HepG2 (cell line): Measurements from ENCODE around the gene NUP35. TPM values are rescaled to one million over a fixed set of nuclear protein-coding genes. Genes with fewer than 3 reads are reported as not detected.

Source experiments
- AGO2 ChIP-seq: fragments of 200-400 bp; formaldehyde crosslinking; optimal IDR thresholded peaks from 2 replicates; pipeline ENCODE3; 2017; ENCODE audit warnings: mild to moderate bottlenecking, low read depth, low read length, moderate library complexity
- GZF1 ChIP-seq: sonication (generic); formaldehyde crosslinking; IDR thresholded peaks from 2 replicates; pipeline ENCODE4 v1.5.1; 2020; ENCODE audit warnings: mild to moderate bottlenecking, missing genetic modification reagents
- HNF4G ChIP-seq, 2 experiments: sonication (generic) in 1 of 2; formaldehyde crosslinking in 1 of 2; IDR thresholded peaks; 2 replicates each; pipeline versions ENCODE4 v1.4.0 to v1.6.1; 2011 to 2020; ENCODE audit warnings: borderline replicate concordance in 2 of 2, low read depth in 2 of 2, mild to moderate bottlenecking in 2 of 2, low read length in 1 of 2, missing genetic modification reagents in 1 of 2, moderate library complexity in 1 of 2
- NPAS2 ChIP-seq: sonication (generic); formaldehyde crosslinking; IDR thresholded peaks from 2 replicates; pipeline ENCODE4 v1.8.0; 2022; ENCODE audit warnings: mild to moderate bottlenecking, missing genetic modification reagents, borderline replicate concordance
- POLR2A ChIP-seq, 2 experiments: IDR thresholded peaks; 2 replicates each; pipeline ENCODE4 v1.6.1; 2011; ENCODE audit warnings: low read depth in 2 of 2, low read length in 2 of 2, mild to moderate bottlenecking in 1 of 2, moderate library complexity in 1 of 2; ENCODE audit not compliant: insufficient read depth in 1 of 2
- SETDB1 ChIP-seq: sonication (generic); formaldehyde crosslinking; IDR thresholded peaks from 2 replicates; pipeline ENCODE4 v1.5.1; 2020; ENCODE audit warnings: missing genetic modification reagents, mild to moderate bottlenecking, borderline replicate concordance
- SNAI1 ChIP-seq: sonication (generic); formaldehyde crosslinking; IDR thresholded peaks from 2 replicates; pipeline ENCODE4 v1.5.0; 2020; ENCODE audit warnings: mild to moderate bottlenecking, missing genetic modification reagents, borderline replicate concordance
- ZFP36L1 ChIP-seq: sonication (generic); formaldehyde crosslinking; IDR thresholded peaks from 2 replicates; pipeline ENCODE4 v1.8.0; 2022; ENCODE audit warnings: mild to moderate bottlenecking, missing genetic modification reagents, moderate library complexity
- ZNF136 ChIP-seq: sonication (generic); formaldehyde crosslinking; IDR thresholded peaks from 2 replicates; pipeline ENCODE4 v1.8.1; 2022; ENCODE audit warnings: low read depth, mild to moderate bottlenecking, moderate library complexity, missing genetic modification reagents
- ZNF264 ChIP-seq: sonication (generic); formaldehyde crosslinking; IDR thresholded peaks from 2 replicates; pipeline ENCODE4 v1.4.0; 2020; ENCODE audit warnings: missing genetic modification reagents
- ZNF44 ChIP-seq: sonication (generic); formaldehyde crosslinking; IDR thresholded peaks from 2 replicates; pipeline ENCODE4 v1.5.1; 2020; ENCODE audit warnings: mild to moderate bottlenecking, missing genetic modification reagents
- ZNF468 ChIP-seq: sonication (generic); formaldehyde crosslinking; IDR thresholded peaks from 2 replicates; pipeline ENCODE4 v1.8.0; 2022; ENCODE audit warnings: mild to moderate bottlenecking, moderate library complexity, missing genetic modification reagents
- polyA plus RNA-seq, 8 experiments: library from polyadenylated mRNA; depleted of rRNA in 3 of 8; stranded (reverse) in 7 of 8; unstranded in 1 of 8; fragments of >200 nt; fragmentation: Illumina TruSeq in 4 of 8; extraction: Trizol in 4 of 8; gene quantifications; 2 replicates each; pipeline versions ENCODE4 v1.2.1 to v1.2.3, GENCODE V29; 2011 to 2016; ENCODE audit warnings: low read depth in 4 of 8, missing spikeins in 1 of 8, mixed read lengths in 1 of 8; ENCODE audit not compliant: insufficient read depth in 1 of 8
- total RNA-seq, 5 experiments: library from RNA; depleted of rRNA; stranded (reverse); fragments of >200 nt; fragmentation: Illumina TruSeq; extraction: Trizol; gene quantifications; 2 replicates each; pipeline ENCODE4 v1.2.3, GENCODE V29; 2016; ENCODE audit warnings: low read depth in 1 of 5
- TF ChIP-seq, protein P1 (sequence below): sonication (generic); formaldehyde crosslinking; IDR thresholded peaks from 2 replicates; pipeline ENCODE4 v1.8.0; 2022; ENCODE audit warnings: mild to moderate bottlenecking, missing genetic modification reagents
- TF ChIP-seq, protein P2 (sequence below): sonication (generic); formaldehyde crosslinking; IDR thresholded peaks from 2 replicates; pipeline ENCODE4 v1.8.0; 2022; ENCODE audit warnings: mild to moderate bottlenecking, missing genetic modification reagents; ENCODE audit not compliant: insufficient replicate concordance
- TF ChIP-seq, protein P3 (sequence below), 2 experiments: sonication (generic) in 1 of 2; formaldehyde crosslinking in 1 of 2; IDR thresholded peaks; 2 replicates each; pipeline versions ENCODE4 v1.5.1 to v1.6.1; 2011 to 2020; ENCODE audit warnings: borderline replicate concordance in 1 of 2, low read depth in 1 of 2, low read length in 1 of 2, mild to moderate bottlenecking in 1 of 2, missing genetic modification reagents in 1 of 2, moderate library complexity in 1 of 2
- TF ChIP-seq, protein P4 (sequence below): sonication (generic); formaldehyde crosslinking; IDR thresholded peaks from 2 replicates; pipeline ENCODE4 v1.4.0; 2020; ENCODE audit warnings: low read depth, missing genetic modification reagents
- TF ChIP-seq, protein P5 (sequence below): sonication (generic); formaldehyde crosslinking; conservative IDR thresholded peaks from 2 replicates; pipeline ENCODE4 v1.8.0; 2022; ENCODE audit warnings: missing genetic modification reagents

The NUP35 gene
- total and polyA plus RNA-seq, 2 of the 13 experiments (the other 11 are each of a cell fraction or from before 2014, with no cell fraction given), result 16.9 to 53.6 TPM

DNA sequence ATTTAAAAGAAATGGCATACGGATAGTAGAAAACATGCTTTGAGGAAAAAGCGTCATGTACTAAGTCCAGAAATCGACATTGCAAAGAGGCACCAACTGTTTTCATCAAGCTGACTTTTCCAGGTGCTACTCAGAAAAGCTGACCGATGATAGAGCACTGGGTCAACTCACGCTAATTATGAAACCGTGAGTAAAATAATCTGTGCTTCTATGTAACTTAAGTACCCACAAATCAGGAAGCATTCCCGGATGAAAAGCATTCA lies 353 bp upstream of the NUP35 start (continued):
- TF ChIP-seq, protein P1, sequence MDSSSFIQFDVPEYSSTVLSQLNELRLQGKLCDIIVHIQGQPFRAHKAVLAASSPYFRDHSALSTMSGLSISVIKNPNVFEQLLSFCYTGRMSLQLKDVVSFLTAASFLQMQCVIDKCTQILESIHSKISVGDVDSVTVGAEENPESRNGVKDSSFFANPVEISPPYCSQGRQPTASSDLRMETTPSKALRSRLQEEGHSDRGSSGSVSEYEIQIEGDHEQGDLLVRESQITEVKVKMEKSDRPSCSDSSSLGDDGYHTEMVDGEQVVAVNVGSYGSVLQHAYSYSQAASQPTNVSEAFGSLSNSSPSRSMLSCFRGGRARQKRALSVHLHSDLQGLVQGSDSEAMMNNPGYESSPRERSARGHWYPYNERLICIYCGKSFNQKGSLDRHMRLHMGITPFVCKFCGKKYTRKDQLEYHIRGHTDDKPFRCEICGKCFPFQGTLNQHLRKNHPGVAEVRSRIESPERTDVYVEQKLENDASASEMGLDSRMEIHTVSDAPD, result no peak
- TF ChIP-seq, protein P2, sequence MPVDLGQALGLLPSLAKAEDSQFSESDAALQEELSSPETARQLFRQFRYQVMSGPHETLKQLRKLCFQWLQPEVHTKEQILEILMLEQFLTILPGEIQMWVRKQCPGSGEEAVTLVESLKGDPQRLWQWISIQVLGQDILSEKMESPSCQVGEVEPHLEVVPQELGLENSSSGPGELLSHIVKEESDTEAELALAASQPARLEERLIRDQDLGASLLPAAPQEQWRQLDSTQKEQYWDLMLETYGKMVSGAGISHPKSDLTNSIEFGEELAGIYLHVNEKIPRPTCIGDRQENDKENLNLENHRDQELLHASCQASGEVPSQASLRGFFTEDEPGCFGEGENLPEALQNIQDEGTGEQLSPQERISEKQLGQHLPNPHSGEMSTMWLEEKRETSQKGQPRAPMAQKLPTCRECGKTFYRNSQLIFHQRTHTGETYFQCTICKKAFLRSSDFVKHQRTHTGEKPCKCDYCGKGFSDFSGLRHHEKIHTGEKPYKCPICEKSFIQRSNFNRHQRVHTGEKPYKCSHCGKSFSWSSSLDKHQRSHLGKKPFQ, result peak; percentile 83
- peak; percentile 51; the same call in 1 of the 2 replicates for TF ChIP-seq ZNF468
- no peak for TF ChIP-seq HNF4G (IDR thresholded peaks at IDR 0.05; ENCODE audit: borderline replicate concordance, low read depth, low read length)
- TF ChIP-seq HNF4G (CRISPR knock-in tag; IDR thresholded peaks at IDR 0.05; ENCODE audit: borderline replicate concordance, low read depth), result peak; percentile 67; the same call in 1 of the 2 replicates
- no peak for TF ChIP-seq AGO2
- 0 out of 2 replicates have a peak, but pooled peaks have one; percentile 56 for TF ChIP-seq ZFP36L1 (CRISPR knock-in tag)
- TF ChIP-seq ZNF264 (CRISPR knock-in tag), result 0 out of 2 replicates have a peak, but pooled peaks have one; percentile 35
- TF ChIP-seq NPAS2 (CRISPR knock-in tag), result 0 out of 2 replicates have a peak, but pooled peaks have one; percentile 54
- TF ChIP-seq ZNF44 (CRISPR knock-in tag), result peak; percentile 15; the same call in 1 of the 2 replicates
- TF ChIP-seq, protein P3, sequence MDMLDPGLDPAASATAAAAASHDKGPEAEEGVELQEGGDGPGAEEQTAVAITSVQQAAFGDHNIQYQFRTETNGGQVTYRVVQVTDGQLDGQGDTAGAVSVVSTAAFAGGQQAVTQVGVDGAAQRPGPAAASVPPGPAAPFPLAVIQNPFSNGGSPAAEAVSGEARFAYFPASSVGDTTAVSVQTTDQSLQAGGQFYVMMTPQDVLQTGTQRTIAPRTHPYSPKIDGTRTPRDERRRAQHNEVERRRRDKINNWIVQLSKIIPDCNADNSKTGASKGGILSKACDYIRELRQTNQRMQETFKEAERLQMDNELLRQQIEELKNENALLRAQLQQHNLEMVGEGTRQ (IDR thresholded peaks at IDR 0.05; ENCODE audit: low read depth, low read length), result no peak
- TF ChIP-seq, protein P3 (CRISPR knock-in tag; IDR thresholded peaks at IDR 0.05; ENCODE audit: borderline replicate concordance), result 0 out of 2 replicates have a peak, but pooled peaks have one; percentile 8
- TF ChIP-seq, protein P4, sequence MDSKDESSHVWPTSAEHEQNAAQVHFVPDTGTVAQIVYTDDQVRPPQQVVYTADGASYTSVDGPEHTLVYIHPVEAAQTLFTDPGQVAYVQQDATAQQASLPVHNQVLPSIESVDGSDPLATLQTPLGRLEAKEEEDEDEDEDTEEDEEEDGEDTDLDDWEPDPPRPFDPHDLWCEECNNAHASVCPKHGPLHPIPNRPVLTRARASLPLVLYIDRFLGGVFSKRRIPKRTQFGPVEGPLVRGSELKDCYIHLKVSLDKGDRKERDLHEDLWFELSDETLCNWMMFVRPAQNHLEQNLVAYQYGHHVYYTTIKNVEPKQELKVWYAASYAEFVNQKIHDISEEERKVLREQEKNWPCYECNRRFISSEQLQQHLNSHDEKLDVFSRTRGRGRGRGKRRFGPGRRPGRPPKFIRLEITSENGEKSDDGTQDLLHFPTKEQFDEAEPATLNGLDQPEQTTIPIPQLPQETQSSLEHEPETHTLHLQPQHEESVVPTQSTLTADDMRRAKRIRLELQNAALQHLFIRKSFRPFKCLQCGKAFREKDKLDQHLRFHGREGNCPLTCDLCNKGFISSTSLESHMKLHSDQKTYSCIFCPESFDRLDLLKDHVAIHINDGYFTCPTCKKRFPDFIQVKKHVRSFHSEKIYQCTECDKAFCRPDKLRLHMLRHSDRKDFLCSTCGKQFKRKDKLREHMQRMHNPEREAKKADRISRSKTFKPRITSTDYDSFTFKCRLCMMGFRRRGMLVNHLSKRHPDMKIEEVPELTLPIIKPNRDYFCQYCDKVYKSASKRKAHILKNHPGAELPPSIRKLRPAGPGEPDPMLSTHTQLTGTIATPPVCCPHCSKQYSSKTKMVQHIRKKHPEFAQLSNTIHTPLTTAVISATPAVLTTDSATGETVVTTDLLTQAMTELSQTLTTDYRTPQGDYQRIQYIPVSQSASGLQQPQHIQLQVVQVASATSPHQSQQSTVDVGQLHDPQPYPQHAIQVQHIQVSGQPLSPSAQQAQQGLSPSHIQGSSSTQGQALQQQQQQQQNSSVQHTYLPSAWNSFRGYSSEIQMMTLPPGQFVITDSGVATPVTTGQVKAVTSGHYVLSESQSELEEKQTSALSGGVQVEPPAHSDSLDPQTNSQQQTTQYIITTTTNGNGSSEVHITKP (CRISPR knock-in tag), result no peak
- TF ChIP-seq SNAI1 (CRISPR knock-in tag), result peak; percentile 78; the same call in 1 of the 2 replicates
- TF ChIP-seq, protein P5, sequence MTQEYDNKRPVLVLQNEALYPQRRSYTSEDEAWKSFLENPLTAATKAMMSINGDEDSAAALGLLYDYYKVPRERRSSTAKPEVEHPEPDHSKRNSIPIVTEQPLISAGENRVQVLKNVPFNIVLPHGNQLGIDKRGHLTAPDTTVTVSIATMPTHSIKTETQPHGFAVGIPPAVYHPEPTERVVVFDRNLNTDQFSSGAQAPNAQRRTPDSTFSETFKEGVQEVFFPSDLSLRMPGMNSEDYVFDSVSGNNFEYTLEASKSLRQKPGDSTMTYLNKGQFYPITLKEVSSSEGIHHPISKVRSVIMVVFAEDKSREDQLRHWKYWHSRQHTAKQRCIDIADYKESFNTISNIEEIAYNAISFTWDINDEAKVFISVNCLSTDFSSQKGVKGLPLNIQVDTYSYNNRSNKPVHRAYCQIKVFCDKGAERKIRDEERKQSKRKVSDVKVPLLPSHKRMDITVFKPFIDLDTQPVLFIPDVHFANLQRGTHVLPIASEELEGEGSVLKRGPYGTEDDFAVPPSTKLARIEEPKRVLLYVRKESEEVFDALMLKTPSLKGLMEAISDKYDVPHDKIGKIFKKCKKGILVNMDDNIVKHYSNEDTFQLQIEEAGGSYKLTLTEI (CRISPR knock-in tag), result no peak
- TF ChIP-seq ZNF136 (CRISPR knock-in tag), result 0 out of 2 replicates have a peak, but pooled peaks have one; percentile 73
- TF ChIP-seq POLR2A (IDR thresholded peaks at IDR 0.05; ENCODE audit: insufficient read depth in 1 of 2, low read depth in 2 of 2, low read length in 2 of 2), result no peak
- no peak for TF ChIP-seq GZF1 (CRISPR knock-in tag)
- 0 out of 2 replicates have a peak, but pooled peaks have one; percentile 12 for TF ChIP-seq SETDB1
